Neural progenitor cell (in vitro differentiated cells): ENCODE measurements around the gene HSPB8.

Source experiments
- EZH2 ChIP-seq: fragments of 200-600 bp; sonication (generic); IDR thresholded peaks from 2 replicates; pipeline ENCODE4 v1.6.1; 2017; ENCODE audit warnings: antibody characterized with exemption, mild to moderate bottlenecking, moderate library complexity
- EZH2phosphoT487 ChIP-seq: fragments of 200-600 bp; sonication (generic); IDR thresholded peaks from 2 replicates; pipeline ENCODE4 v1.6.1; 2017; ENCODE audit warnings: antibody characterized with exemption
- TF ChIP-seq, protein P1 (sequence below): fragments of 200-600 bp; sonication (generic); IDR thresholded peaks from 2 replicates; pipeline ENCODE4 v1.5.1; 2017; ENCODE audit warnings: antibody characterized with exemption, mild to moderate bottlenecking

DNA sequence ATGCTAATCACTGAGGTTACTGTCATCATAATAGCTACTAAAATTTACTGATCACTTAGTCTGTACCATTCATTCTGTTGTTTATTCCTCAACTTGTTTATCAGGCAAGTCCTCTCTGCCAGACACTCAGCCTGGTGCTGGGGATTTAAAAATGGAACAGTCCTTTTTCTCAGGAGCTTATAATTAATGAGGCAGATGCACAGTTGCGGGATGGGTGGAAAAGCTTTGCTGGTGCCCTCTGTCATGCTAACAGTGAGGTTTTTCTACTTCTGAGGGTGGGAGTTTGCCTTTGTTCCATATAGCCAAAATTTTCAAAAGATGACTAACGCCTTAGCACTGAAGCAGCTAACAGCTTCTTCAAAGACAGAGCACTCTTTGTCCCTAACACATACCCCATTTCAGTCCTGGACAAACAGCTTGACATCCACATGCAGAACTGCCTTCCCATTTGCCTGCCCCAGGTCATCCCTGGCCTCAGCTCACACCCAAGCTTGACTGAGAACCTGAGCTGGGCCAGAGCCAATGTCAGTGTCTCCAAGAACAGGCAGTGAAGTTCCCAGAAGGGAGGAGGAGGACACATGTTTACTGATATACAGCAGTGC lies 30.8 kb upstream of the HSPB8 start:
- TF ChIP-seq, protein P1, sequence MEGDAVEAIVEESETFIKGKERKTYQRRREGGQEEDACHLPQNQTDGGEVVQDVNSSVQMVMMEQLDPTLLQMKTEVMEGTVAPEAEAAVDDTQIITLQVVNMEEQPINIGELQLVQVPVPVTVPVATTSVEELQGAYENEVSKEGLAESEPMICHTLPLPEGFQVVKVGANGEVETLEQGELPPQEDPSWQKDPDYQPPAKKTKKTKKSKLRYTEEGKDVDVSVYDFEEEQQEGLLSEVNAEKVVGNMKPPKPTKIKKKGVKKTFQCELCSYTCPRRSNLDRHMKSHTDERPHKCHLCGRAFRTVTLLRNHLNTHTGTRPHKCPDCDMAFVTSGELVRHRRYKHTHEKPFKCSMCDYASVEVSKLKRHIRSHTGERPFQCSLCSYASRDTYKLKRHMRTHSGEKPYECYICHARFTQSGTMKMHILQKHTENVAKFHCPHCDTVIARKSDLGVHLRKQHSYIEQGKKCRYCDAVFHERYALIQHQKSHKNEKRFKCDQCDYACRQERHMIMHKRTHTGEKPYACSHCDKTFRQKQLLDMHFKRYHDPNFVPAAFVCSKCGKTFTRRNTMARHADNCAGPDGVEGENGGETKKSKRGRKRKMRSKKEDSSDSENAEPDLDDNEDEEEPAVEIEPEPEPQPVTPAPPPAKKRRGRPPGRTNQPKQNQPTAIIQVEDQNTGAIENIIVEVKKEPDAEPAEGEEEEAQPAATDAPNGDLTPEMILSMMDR = no peak
- TF ChIP-seq EZH2 (no peak), EZH2phosphoT487 (no peak)
